K562 (cell line): ENCODE measurements around the gene MAB21L3. TPM values are rescaled to one million over a fixed set of nuclear protein-coding genes. Genes with fewer than 3 reads are reported as not detected.
A peak's percentile ranks its signal among the peaks of the same experiment; 100 is the strongest.

ENCODE experiments used
- CBFA2T3 ChIP-seq: fragments of 450-650 bp; IDR thresholded peaks from 2 replicates; pipeline ENCODE4 v1.6.1; 2017
- CBX2 ChIP-seq: fragments of 200-600 bp; sonication (generic); IDR thresholded peaks from one replicate; pipeline ENCODE4 v1.6.1; 2012; ENCODE audit warnings: mild to moderate bottlenecking, low read length, inconsistent platforms; ENCODE audit not compliant: insufficient read depth, poor library complexity, severe bottlenecking
- CBX8 ChIP-seq: fragments of 200-600 bp; sonication (generic); IDR thresholded peaks from 2 replicates; pipeline ENCODE4 v1.6.1; 2012; ENCODE audit warnings: borderline replicate concordance, mixed run types, low read depth, mild to moderate bottlenecking, moderate library complexity, mixed read lengths, low read length, control low read depth, inconsistent platforms; ENCODE audit not compliant: poor library complexity, severe bottlenecking; ENCODE audit errors: extremely low read depth
- CHD4 ChIP-seq: fragments of 200-600 bp; sonication (generic); IDR thresholded peaks from 3 replicates; pipeline ENCODE4 v1.6.1; 2012; ENCODE audit warnings: low read depth, mild to moderate bottlenecking, mixed read lengths, low read length, inconsistent platforms; ENCODE audit not compliant: insufficient read depth, insufficient replicate concordance, poor library complexity, severe bottlenecking
- ETV6 ChIP-seq, 3 experiments: fragments of 150-350 bp in 1 of 3; sonication (generic) in 1 of 3; formaldehyde crosslinking in 1 of 3; IDR thresholded peaks; 2 replicates each; pipeline versions ENCODE4 v1.6.1 to v1.8.0; 2014 to 2022; ENCODE audit warnings: borderline replicate concordance in 2 of 3, low read depth in 2 of 3, antibody characterized with exemption in 1 of 3, low read length in 1 of 3, mild to moderate bottlenecking in 1 of 3, missing genetic modification reagents in 1 of 3
- HMG20A ChIP-seq: fragments of 450-650 bp; formaldehyde crosslinking; conservative IDR thresholded peaks from 2 replicates; pipeline ENCODE4 v1.4.0; 2020; ENCODE audit warnings: mild to moderate bottlenecking, mixed read lengths
- HOMEZ ChIP-seq: fragments of 250-450 bp; sonication (Bioruptor Pico); IDR thresholded peaks from 2 replicates; pipeline ENCODE4 v1.4.0; 2020; ENCODE audit warnings: mild to moderate bottlenecking, moderate library complexity
- IFI16 ChIP-seq: fragments of 250-450 bp; sonication (Bioruptor Pico); IDR thresholded peaks from 2 replicates; pipeline ENCODE4 v2.1.2; 2022; ENCODE audit warnings: mild to moderate bottlenecking, inconsistent platforms
- MCM5 ChIP-seq: fragments of 450-650 bp; IDR thresholded peaks from 2 replicates; pipeline ENCODE4 v1.6.1; 2016; ENCODE audit warnings: low read depth
- NR2C1 ChIP-seq, 2 experiments: fragments of 450-650 bp; IDR thresholded peaks; 2 replicates each; pipeline ENCODE4 v1.6.1; 2017; ENCODE audit warnings: mild to moderate bottlenecking in 2 of 2, antibody characterized with exemption in 1 of 2, inconsistent platforms in 1 of 2, missing compliant biosample characterization in 1 of 2, missing genetic modification characterization in 1 of 2
- NR3C1 ChIP-seq: sonication (generic); formaldehyde crosslinking; IDR thresholded peaks from 2 replicates; pipeline ENCODE4 v1.8.1; 2022; ENCODE audit warnings: missing genetic modification reagents
- SIRT6 ChIP-seq: IDR thresholded peaks from one replicate; pipeline ENCODE4 v1.6.1; 2012; ENCODE audit warnings: low read depth, mild to moderate bottlenecking, control low read depth, inconsistent platforms, low read length, moderate library complexity
- SLC30A9 ChIP-seq: fragments of 250-450 bp; sonication (Bioruptor Pico); IDR thresholded peaks from 2 replicates; pipeline ENCODE4 v1.8.0; 2022; ENCODE audit warnings: mild to moderate bottlenecking, moderate library complexity
- SNIP1 ChIP-seq: fragments of 450-650 bp; IDR thresholded peaks from 2 replicates; pipeline ENCODE4 v1.7.1; 2017; ENCODE audit warnings: low read depth, mild to moderate bottlenecking
- SOX6 ChIP-seq: fragments of 450-650 bp; IDR thresholded peaks from 2 replicates; pipeline ENCODE4 v1.6.1; 2014; ENCODE audit warnings: mild to moderate bottlenecking
- TEAD2 ChIP-seq: fragments of 450-650 bp; IDR thresholded peaks from 2 replicates; pipeline ENCODE4 v1.6.1; 2016; ENCODE audit warnings: missing genetic modification characterization, control low read depth, missing compliant biosample characterization
- ZBED1 ChIP-seq: IDR thresholded peaks from 2 replicates; pipeline ENCODE4 v1.6.1; 2014
- ZBTB43 ChIP-seq: sonication (generic); formaldehyde crosslinking; IDR thresholded peaks from 2 replicates; pipeline ENCODE4 v1.8.0; 2023; ENCODE audit warnings: mild to moderate bottlenecking, missing genetic modification reagents
- ZNF639 ChIP-seq, 2 experiments: fragments of 200-800 bp in 1 of 2; sonication (Bioruptor generic) in 1 of 2; sonication (generic) in 1 of 2; formaldehyde crosslinking in 1 of 2; IDR thresholded peaks in 1 of 2; conservative IDR thresholded peaks in 1 of 2; 2 replicates each; pipeline versions ENCODE4 v1.5.0 to v1.6.1; 2016 to 2020; ENCODE audit warnings: missing compliant biosample characterization in 1 of 2, missing genetic modification characterization in 1 of 2, missing genetic modification reagents in 1 of 2
- polyA plus RNA-seq, 8 experiments: library from polyadenylated mRNA; depleted of rRNA in 4 of 8; stranded (reverse) in 5 of 8; unstranded in 3 of 8; fragments of >200 nt; fragmentation: Nextera tagmentation in 2 of 8; fragmentation: Illumina TruSeq in 1 of 8; extraction: Ambion mirVana in 2 of 8; extraction: Trizol in 1 of 8; gene quantifications; 2 replicates each; pipeline versions ENCODE4 v1.2.1 to v1.2.3, GENCODE V29; 2011 to 2014; ENCODE audit warnings: inconsistent platforms in 1 of 8, missing spikeins in 1 of 8
- total RNA-seq, 7 experiments: library from RNA; depleted of rRNA in 6 of 7; stranded (reverse); fragments of >200 nt in 6 of 7; fragmentation: Illumina TruSeq in 2 of 7; extraction: Trizol in 2 of 7; gene quantifications; 2 replicates each; pipeline versions ENCODE4 v1.2.1 to v1.2.3, GENCODE V29; 2011 to 2021; ENCODE audit warnings: low replicate concordance in 1 of 7

Gene MAB21L3
- total and polyA plus RNA-seq, 9 of the 15 experiments (the other 6 are each of a cell fraction or from before 2014, with no cell fraction given): not detected

- TF ChIP-seq NR2C1 (IDR thresholded peaks at IDR 0.05) (no peak), NR2C1 (tag; IDR thresholded peaks at IDR 0.05) (no peak; the same call in 1 of the 2 replicates), SLC30A9 (CRISPR knock-in tag) (no peak), TEAD2 (tag) (no peak), SNIP1 (no peak), CHD4 (no peak), CBFA2T3 (peak; percentile 91), NR3C1 (no peak), HOMEZ (CRISPR knock-in tag) (no peak), ZBTB43 (CRISPR knock-in tag) (no peak), ZNF639 (CRISPR knock-in tag; conservative IDR thresholded peaks at IDR 0.05 in 1 of 2, IDR thresholded peaks at IDR 0.05 in 1 of 2) (no peak), SOX6 (no peak), ETV6 (IDR thresholded peaks at IDR 0.05; ENCODE audit: borderline replicate concordance in 1 of 2, low read depth in 2 of 2, low read length in 1 of 2) (no peak), ETV6 (CRISPR knock-in tag; IDR thresholded peaks at IDR 0.05; ENCODE audit: borderline replicate concordance) (no peak), SIRT6 (no peak), IFI16 (CRISPR knock-in tag) (no peak), CBX2 (no peak), MCM5 (no peak), ZBED1 (no peak), HMG20A (no peak), CBX8 (no peak)
Measured at GRCh38 chr1:116131866-116132605, 20.8 kb downstream of the MAB21L3 start (continued).
